ENCODE results near the gene FOSB. TPM values are rescaled to one million over a fixed set of nuclear protein-coding genes. Genes with fewer than 3 reads are reported as not detected.
A peak's percentile ranks its signal among the peaks of the same experiment; 100 is the strongest.

Gene FOSB
- total RNA-seq, 1 experiment from 2014 or later: 1.7 TPM

- Mint-ChIP-seq H3K36me3 (ENCODE audit: insufficient read depth in 1 of 3, low read depth in 3 of 3) (no peaks in the 10 kb centered on the region), H3K9me3 (peaks cover 0 to 4% of the 10 kb centered on the region in 2 experiments; a peak in 1 of 5 replicates), H3K27ac (no peak overlapping the region), H3K4me3 (peak overlapping the region; percentile 67 to 81), H3K27me3 (ENCODE audit: low read depth) (peaks cover 5% of the 10 kb centered on the region; the same call in 1 of the 2 replicates), H3K4me1 (peaks cover 26 to 32% of the 10 kb centered on the region in 2 experiments)
- Histone ChIP-seq H3K9ac (ENCODE audit: extremely low read depth, insufficient read length, low read length) (no peak overlapping the region), H2BK15ac (ENCODE audit: low read depth, low read length) (no peak overlapping the region), H3K4me1 (ENCODE audit: insufficient read depth, low read length) (peaks cover 2% of the 10 kb centered on the region; the same call in 1 of the 2 replicates), H2BK5ac (ENCODE audit: insufficient read length, low read length) (no peak overlapping the region), H2AK5ac (ENCODE audit: insufficient read length, low read length) (no peak overlapping the region), H2AFZ (ENCODE audit: low read length) (no peak overlapping the region), H3K79me2 (ENCODE audit: insufficient read depth, low read length) (no peaks in the 10 kb centered on the region), H3K56ac (ENCODE audit: insufficient read length, low read depth, low read length) (no peak overlapping the region), H3T11ph (ENCODE audit: low read length) (no peak overlapping the region), H3K9me3 (ENCODE audit: control insufficient read depth, low read depth, low read length) (no peaks in the 10 kb centered on the region), H3K27ac (ENCODE audit: insufficient read length, low read depth, low read length) (no peak overlapping the region), H3K18ac (ENCODE audit: insufficient read length, low read depth, low read length) (peak overlapping the region; percentile 10), H4K8ac (replicated peaks; ENCODE audit: insufficient read length, low read depth, low read length) (no peak overlapping the region), H4K91ac (ENCODE audit: insufficient read length, low read depth, low read length) (no peak overlapping the region), H3K79me1 (ENCODE audit: insufficient read depth, low read depth, low read length, poor library complexity, severe bottlenecking) (no peaks in the 10 kb centered on the region), H3K27me3 (ENCODE audit: insufficient read depth, low read length) (no peaks in the 10 kb centered on the region), H2BK120ac (ENCODE audit: low read depth, low read length, poor library complexity, severe bottlenecking) (no peak overlapping the region), H3K4me2 (ENCODE audit: insufficient read depth, insufficient read length, low read length) (peak overlapping the region; percentile 20), H2BK20ac (ENCODE audit: low read depth, low read length, poor library complexity, severe bottlenecking) (no peak overlapping the region), H3K23me2 (ENCODE audit: insufficient read length, low read depth, low read length, poor library complexity, severe bottlenecking) (peaks cover 10% of the 10 kb centered on the region), H4K20me1 (ENCODE audit: control insufficient read depth, insufficient read depth, insufficient read length) (no peaks in the 10 kb centered on the region), H4K5ac (ENCODE audit: insufficient read length, low read depth, low read length) (no peak overlapping the region), H2BK12ac (ENCODE audit: insufficient read length, low read depth, low read length) (no peak overlapping the region), H3K4ac (ENCODE audit: low read depth, low read length) (no peak overlapping the region), H3K23ac (ENCODE audit: insufficient read length, low read depth, low read length) (no peak overlapping the region), H3K14ac (ENCODE audit: insufficient read depth, low read length) (peak overlapping the region; percentile 69; the same call in 1 of the 2 replicates)
- no peak for DNase-seq
- no peak for TF ChIP-seq CTCF (conservative IDR thresholded peaks at IDR 0.05)
- WGBS (ENCODE audit: extremely low coverage, insufficient read length, low lambda C conversion rate): no CpG with 5 or more reads among the region's 9 CpGs
These were observed 27.5 kb upstream of the FOSB start for GRCh38 chr19:45440259-45440638.

Data from H9 (cell line).